GM19372 (cell line): ENCODE results near the gene TUBB1.
"Not testable (repeated sequence)": the region's sequence is repeated elsewhere in the genome, so short reads cannot be mapped to it uniquely, and the experiment has no call there.

Experiments
- ATAC-seq: cut with Tn5 transposase; IDR thresholded peaks from one replicate; pipeline ENCODE4 v1.9.1; 2021; ENCODE audit warnings: mild to moderate bottlenecking, low read depth, moderate library complexity; ENCODE audit not compliant: unreplicated experiment

The TUBB1 gene

DNA sequence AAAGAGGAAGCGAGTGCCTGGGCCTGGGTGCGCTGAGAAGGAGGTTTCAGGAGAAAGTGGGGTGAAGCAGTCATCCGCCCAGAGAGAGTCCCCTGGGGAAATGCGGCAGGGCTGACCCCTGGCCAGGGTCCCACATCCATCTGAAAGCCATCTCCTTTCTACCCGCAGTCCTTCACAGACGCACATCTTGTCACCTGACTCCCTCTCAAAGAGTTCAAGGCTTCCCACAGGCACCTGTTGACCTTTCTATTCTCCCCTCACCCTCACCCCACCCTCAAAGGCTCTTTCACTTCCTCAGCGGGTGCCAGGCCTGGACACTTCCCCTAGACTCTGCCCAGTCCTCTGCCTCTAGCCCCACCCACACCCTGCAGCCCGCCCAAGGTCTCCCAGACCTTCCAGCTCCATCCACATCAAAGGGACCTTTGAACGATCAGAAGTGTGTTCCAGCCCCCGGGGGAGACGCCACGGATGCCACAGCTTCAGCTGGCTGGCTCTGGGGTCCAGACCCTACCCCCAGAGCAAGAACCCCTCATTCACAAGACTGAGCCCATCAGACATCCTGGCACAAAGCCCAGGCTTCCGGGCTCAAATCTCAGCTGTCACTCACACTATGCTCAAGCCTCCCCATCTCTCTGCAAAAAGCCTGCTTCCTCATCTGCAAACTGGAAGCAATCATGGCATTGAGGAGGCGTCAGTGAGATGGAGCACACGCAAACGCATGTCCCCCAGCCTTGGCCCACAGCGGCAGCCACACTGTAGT is 14.3 kb upstream of the TUBB1 start:
- peak; percentile 53 for ATAC-seq

DNA sequence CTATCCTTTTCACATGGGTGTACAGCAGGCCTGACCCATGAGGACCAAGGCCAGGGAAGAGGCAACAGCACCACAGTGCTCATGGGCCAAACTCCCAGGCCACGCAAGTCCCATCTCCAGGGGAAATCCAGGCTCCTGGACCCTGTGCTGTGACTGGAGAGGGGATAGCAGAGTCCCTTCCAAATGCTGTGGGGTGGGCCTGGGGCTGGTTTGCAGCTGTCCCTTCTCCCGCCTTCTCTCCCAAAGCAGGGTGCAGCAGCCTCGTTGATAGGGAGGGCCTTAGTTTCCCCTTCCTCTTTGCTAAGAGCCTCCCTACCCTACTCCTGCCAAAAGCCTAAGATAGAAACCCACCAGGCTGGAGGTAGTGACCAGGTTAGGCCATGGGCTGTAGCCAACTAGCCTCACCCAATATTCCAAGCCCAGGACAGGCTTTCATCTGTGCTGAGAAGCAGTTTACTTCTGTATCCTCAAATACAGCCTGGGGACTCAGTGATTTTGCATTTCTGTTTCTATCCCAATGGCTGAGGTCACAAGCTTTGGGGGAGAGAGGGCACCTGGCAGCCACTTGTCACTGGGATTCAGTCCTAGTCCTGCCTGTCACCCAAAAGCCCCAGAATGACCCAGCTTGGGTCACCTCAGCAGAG is 13.6 kb upstream of the TUBB1 start:
- ATAC-seq, result no peak

DNA sequence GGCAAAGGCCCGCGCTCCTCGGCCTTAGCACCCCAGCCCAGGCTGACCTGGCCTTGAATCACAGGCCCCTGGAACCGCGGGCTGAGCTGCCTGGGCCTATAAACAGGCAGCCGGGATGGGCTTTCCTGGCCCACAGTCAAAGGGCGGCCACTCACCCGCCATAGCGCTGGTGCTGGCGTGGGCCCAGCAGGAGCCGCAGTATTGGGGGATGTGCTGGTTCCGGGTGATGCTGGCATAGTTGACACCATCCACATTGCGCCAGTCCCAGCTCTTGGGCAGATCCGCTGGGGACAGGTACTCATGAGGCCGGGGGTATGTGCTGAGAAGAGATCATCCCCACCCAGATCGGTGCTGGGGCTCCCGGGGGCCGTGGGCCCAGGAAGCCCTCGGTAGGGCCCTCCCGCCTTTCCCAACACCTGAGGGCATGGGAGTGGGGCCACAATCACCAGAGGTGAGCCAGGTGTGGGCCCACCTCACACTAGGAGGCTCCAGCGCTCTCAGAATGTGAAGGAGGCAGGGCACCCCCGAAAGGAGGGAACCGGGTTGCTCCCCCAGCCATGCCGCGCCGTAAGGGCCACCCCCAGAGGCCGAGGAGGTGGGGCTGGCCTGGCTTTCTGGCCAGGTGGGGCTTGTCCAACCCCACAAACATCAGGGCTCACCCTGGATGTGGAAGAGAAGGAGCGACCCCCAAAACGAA is 12.9 kb upstream of the TUBB1 start:
- no peak for ATAC-seq

DNA sequence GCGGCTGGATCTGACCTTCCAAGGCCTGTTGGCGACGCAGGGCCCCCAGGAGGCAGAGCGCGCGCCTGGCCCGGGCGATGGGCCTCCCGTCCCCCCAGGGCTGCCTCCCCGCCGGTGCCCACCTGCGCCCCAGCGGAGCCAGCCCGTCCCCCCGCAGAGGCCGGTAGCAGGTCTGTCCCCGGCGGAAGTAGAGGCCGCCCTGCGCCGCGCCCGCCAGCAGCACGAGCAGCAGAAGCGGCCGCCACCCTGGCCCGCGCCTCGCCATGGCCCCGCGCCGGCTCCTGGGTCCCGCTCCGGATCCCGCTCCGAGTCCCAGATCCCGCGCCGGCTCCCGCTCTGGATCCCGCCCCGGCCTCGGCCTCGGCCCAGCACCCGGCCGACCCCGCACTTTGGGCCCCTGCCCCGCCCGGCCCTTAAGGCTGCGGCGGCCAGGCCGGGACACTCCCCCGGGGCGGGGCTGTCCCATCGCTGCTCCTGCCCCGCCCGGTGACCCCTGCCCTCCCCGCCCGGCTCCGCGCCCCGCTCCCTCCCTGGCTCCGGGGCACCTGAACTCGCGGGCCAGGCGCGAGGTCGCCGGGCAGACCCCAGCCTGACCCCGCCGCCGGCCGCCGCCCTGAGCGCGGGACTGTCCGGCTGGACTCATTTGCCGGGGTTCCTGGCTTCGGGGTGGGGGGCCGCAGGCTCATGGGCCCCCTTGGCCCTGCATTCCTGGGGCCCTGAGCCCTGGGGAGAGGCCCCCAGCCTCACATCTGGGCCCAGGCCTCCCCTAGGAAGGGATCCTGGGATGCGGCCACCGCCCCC is 12.2 kb upstream of the TUBB1 start, which contains the start of gene CTSZ:
TSS of gene CTSZ (minus strand) at position 391 of the 801 bp plus-strand sequence. CDS start at position 265, 126 bp downstream.
- no peak for ATAC-seq

DNA sequence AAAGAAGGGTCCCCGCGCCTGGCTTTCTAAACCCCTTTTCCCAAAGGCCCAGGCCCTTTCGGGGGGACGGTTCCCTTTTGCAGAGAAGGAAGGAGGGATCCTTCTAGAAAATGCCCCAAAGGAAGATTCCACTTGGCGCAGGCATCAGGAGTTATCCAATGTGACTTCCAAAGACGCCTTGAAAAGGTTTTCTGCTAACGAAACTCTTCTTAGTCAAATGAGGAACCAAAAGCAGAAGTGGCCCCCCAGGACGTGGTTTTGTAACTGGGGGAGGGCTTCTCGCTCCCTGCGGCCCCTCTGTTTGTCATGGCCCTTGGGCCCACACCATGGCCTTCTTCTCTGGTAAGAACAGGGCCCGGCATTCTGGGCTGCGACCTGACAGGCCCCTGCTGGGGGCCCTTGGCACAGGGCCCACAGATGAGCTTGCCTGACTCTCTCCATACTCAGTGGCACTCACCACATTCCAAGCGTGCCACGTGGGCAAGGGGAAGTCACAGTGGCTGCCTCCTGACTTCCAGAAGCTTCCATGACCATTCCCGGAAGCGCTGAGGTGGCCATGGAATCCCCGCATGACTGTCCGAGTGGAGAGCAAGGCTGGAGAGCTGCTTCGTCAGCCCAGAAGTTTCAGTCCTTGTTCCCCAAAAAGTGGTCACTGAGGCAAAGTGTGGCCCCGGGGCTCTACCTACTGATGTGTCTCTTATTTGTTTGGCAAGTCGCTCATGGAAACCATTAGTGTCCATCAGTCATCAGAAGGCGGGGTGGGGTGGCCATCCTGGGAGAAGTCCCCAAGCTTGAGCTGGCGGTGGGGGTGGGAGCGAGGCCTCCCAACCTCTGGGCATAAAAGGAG is 11.3 kb upstream of the TUBB1 start:
- ATAC-seq, result peak; percentile 33

DNA sequence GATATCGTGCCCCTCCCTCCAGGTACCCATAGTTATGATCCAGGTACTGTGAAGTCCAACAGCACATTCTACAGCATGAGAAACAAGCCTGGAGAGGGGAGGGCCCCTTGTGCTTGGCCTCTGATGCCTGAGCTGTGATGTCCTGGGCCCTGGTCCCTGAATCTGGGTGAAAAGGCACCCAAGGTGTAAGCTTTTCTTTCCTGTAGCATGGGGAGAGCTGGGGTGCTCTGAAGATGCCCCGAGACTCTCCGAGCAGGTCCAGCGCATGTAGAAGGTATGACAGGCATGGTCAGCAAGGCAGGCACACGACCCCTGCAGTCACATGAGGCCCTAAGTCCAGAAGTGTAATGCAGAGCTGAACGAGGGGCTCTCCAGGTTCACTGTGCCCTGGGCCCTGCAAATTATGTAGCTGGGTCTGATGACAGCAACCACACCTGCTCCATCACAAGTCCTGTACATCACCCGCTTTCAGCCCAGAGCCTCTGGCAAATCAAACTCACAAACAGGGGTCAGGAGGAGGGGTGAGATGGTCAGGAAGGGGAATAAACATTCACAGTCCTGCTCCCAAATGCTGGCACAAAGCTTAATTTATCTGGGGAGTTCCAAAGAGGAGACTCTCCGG is 10.4 kb upstream of the TUBB1 start:
- ATAC-seq, result no peak

DNA sequence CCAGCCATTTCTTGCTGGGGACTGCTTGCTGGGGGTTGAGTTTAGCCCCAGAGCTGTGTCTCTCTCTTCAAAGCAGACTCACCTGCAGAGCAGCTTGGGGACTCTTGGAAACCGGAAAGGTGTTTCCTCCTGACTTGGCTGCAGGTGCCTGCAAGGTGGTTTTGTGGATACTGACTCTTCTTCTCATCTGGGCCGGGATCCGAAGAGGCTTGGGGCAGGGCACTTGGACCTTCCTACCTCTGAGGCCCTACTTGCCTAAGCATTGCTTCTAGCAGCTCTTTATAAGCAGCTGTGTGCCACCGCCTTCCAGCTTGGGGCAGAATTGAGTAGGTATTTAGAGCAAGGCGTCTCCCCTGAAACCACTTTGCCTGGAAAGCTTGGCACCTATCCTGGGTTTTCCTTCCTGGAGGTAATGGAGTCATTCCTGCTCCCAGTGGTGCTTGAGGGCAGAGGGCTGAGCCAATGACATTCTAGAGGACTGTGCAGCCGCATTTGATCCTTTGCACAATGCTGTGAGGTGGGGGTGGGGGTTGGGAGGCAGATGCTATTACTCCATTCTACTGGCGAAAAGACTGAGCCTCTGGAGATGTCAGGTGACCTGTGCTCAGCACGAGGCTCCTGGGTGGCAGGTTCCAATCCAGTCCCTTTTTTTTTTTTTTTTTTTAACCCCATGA is 8.8 kb upstream of the TUBB1 start:
- ATAC-seq, result no peak

DNA sequence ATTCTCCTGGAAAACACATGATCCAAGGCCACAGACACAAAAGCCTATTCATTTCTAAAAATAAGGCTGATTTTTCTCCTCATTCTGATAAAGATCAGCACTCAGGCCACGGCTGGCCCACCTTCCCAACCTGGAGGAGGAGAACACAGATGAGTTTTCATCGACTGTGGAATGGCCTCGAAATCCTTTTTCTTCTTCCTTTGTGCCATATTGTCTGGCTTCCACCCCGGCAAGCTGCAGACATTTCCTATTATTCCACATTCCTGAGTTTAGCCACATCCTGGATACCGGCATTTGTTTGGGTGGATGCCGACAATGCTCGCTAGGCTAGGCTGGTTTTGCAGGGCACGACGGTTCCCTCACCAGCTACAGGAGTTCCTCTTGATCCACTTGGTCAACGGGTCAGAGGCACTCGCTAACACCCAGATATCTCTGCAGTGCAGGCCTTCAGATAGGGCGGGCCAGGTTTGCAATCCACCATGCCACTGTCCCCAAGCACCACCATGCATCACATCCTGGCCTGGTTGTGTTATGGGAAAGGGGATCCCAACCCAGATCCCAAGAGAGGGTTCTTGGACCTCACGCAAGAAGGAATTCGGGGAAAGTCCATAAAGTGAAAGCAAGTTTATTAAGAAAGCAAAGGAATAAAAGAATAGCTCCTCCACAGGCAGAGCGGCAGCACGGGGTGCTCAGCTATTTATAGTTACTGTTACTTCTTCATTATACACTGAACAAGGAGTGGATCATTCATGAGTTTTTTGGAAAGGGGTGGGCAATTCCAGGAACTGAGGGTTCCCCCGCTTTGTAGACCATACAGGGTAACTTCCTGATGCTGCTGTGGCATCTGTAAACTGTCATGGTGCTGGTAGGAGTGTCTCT is 8.0 kb upstream of the TUBB1 start:
- ATAC-seq, result no peak

DNA sequence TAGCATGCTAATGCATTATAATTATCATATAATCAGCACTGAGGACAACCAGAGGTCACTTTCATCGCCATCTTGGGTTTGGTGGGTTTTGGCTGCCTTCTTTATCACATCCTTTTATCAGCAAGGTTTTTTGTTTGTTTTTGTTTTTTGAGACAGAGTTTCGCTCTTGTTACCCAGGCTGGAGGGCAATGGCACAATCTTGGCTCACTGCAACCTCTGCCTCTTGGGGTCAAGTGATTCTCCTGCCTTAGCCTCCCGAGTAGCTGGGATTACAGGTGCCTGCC is 7.4 kb upstream of the TUBB1 start:
- not testable (repeated sequence) for ATAC-seq

DNA sequence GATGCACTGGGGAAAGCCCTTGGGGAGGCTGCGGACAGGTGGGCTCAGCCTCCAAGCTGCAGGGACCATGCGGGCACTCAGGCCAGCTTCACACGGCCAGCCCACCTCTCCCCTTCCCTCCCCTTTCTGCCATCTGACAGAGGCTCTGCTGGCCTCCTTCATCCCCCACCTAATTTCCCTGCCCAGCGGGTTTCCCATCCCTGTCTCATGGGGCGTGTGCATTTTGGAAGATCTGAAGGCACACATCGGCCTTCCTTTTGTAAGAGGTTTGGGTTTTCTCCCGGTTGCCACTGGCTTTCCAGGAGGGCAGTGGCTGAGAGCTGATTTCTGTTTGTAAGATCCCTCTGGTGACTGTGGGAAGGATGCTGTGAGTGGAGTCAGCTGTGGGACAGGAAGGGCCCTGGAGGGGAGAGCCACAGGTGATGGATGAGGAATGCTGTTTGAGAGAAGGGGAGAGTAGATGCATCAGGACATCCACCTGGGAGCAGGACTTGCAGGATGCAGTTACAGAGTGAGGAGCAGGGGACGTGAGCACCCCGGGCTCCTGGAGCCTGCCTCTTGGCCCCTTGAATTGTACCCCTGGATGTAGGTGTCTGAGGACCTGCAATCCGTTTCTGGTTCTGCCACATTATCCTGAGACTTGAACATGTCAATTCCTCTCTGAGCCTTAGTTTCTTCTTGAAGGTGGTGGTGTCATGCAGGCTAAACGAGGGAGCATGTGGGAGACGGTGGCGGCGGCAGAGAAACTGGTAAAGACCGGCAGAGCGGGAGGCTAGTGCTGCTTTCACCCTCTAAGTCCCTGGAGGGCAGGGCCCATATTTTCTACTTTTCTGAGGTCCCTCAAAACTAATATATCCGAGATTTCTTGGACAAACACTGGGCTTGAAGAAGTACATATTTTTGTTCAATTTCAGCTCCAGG is 5.9 kb upstream of the TUBB1 start:
- ATAC-seq, result no peak

DNA sequence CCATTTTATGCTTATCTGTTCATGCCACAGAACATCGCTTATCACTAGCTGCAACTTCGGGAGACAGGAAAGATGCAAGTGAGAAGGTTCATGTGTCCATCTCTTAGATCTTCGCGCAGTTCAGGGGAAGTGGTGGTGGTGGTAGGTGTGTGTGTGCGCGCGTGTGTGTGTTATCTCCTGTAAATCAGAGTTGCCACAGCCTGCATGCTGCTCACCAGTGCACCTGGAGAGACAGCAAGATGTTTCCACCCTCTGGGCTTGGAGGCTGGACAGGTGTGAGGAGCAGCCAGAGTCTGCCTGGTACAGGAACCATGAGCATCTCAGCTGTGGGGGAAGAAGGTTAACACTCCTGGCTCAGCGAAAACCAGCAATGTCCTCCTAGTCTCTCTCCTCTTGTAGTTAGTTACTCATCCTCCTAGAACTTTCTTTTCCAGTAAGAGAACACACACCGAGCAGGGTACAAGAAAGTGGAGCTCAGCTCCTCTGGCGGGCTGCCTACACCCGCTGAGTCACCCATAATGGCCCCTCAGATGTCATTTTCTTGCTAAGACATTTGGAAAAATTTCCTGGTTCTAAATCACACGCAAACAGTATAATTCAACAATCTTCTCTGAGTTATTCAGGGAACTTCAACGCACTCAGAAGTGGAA is 5.1 kb upstream of the TUBB1 start:
- no peak for ATAC-seq

DNA sequence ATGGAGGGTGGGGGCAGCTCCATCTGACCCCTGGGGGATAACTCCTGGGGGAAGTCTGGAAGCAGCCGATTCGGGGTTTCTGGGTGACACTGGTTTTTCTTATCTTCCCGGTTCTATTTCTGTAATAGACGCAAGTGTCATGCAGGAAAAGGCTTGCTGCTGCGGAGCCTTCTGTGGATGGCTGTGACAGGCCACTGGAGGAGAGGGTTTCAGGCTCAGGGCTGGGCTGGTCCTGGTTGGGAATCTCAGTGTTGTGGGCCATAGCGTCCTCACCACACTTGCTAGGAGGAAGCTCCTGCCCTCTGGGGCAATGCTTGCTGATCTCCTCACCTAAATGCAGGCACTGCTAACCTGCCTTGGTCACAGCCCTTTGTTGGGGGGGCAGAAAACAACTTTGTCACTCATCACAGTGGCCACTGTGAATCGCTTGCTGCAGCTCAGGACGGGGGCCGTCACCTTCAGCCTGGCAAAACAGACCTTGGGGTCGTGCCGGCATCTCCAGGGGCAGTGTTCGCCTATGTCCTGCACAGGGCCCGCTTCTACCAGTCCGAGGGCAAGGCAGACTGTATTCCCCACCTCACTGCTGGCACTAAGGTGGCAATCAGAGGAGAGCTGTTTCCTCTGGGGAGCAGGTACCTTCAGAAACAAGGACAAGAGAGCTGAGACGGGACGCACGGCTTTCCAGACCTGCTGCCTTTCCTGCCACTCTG is 4.4 kb upstream of the TUBB1 start:
- ATAC-seq, result no peak

DNA sequence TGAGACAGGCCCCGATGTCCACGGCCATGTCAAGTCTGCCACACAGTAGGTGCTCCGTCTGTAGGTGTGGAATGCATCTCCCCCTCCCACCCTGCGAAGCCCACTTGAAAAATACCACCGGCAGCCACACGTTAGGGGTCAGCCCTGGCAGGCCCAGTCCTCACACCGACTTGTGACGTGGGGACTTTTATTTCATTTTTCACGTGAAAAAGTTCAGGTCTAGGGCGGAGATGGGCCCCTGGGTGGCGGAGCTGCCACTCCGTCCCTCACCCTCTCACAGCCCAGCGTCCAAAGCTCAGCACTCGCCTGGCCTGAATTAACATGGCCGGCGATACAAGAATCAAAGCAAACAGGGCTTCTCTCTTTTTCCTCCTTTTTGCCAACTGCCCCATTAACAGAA is 3.8 kb upstream of the TUBB1 start:
- ATAC-seq, result no peak

DNA sequence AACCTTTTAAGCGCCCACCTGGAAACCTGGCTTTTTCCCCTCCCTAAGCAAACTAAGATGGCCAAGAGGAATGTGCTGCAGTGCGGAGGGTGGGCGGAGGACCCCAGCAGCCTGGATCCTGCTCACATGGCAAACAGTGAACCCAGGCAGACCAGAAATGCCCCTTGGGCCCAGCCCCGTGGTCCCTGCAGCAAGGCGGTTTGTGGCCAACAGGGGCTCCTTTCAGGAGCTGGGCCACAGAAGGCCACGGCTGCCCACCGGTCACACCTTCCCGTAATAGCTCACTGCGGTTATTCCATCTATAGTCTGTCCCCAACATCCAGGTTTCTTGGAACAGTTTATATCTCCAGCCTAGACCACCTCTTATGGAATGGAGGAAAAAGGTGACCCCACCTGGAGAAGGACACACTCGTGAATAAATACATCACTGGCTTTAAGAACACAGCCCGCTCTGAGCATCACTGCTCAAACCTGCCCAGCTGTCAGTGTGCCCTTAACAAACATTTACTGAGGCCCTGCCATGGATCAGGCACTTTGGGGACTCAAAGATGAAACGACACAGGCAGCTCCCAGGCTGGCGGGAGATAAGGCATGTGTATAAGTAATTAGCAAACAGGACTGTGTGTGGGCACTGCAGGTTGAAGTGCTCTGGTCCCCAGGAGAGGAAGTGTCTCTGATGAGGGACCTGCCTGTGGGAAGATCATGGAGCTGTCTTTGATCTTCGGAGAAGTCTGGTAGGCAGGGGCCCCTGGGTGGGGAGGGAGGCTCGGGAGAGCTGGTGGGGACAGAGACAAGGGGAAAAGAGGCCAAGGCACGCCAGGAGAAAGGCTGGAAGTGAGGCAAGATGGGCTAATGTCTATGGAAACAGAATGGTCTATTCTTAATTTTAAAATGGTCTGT is 3.2 kb upstream of the TUBB1 start:
- no peak for ATAC-seq
